Chondrocyte (in vitro differentiated cells): Measurements from ENCODE around the gene LDLRAD4. TPM values are rescaled to one million over a fixed set of nuclear protein-coding genes. Genes with fewer than 3 reads are reported as not detected.

Experiments used
- DNase-seq: peaks from one replicate; pipeline ENCODE4 v3.0.0; 2021; ENCODE audit warnings: mixed read lengths, low spot score
- H3K27ac Mint-ChIP-seq: one replicate; pipeline ENCODE4 v1.8.0; 2021; ENCODE audit warnings: mild to moderate bottlenecking, moderate library complexity, mixed read lengths; ENCODE audit not compliant: unreplicated experiment
- H3K27me3 Mint-ChIP-seq: 2 replicates; pipeline ENCODE4 v1.8.0; 2021; ENCODE audit warnings: low read depth, mixed read lengths
- H3K36me3 Mint-ChIP-seq: 2 replicates; pipeline ENCODE4 v1.8.0; 2021; ENCODE audit warnings: low read depth, mixed read lengths
- H3K4me1 Mint-ChIP-seq: 2 replicates; pipeline ENCODE4 v1.8.0; 2021; ENCODE audit warnings: low read depth, mild to moderate bottlenecking, mixed read lengths
- H3K4me3 Mint-ChIP-seq: one replicate; pipeline ENCODE4 v1.8.0; 2021; ENCODE audit warnings: mild to moderate bottlenecking, moderate library complexity, mixed read lengths; ENCODE audit not compliant: unreplicated experiment
- H3K9me3 Mint-ChIP-seq: 2 replicates; pipeline ENCODE4 v1.8.0; 2021; ENCODE audit warnings: low read depth, mixed read lengths
- CTCF ChIP-seq: fragments of 200-600 bp; sonication (generic); IDR thresholded peaks from 2 replicates; pipeline ENCODE4 v1.5.0; 2021; ENCODE audit warnings: antibody characterized with exemption, mild to moderate bottlenecking, moderate library complexity
- total RNA-seq: library from RNA; stranded (reverse); gene quantifications from 3 replicates; pipeline ENCODE4 v1.2.1, GENCODE V29; 2021

LDLRAD4 gene
- total RNA-seq, 1 donor from 2014 or later, result 80.5 TPM

GRCh38 chr18:13618760-13619438, 400.3 kb downstream of the LDLRAD4 start:
- Mint-ChIP-seq H3K4me1 (peaks cover 53% of the 10 kb centered on the region), H3K27me3 (no peaks in the 10 kb centered on the region), H3K27ac (peak overlapping the region; percentile 9), H3K36me3 (peaks cover 3% of the 10 kb centered on the region), H3K9me3 (no peaks in the 10 kb centered on the region), H3K4me3 (no peak overlapping the region)
- DNase-seq, result no peak
- TF ChIP-seq CTCF, result no peak

- Mint-ChIP-seq H3K9me3 (no peaks in the 10 kb centered on the region), H3K27me3 (no peaks in the 10 kb centered on the region), H3K4me1 (peaks cover 45% of the 10 kb centered on the region), H3K27ac (no peak overlapping the region), H3K36me3 (peaks cover 3% of the 10 kb centered on the region), H3K4me3 (no peak overlapping the region)
- no peak for DNase-seq
- TF ChIP-seq CTCF, result no peak
Observed at GRCh38 chr18:13619505-13620205, 401.1 kb downstream of the LDLRAD4 start.

GRCh38 chr18:13620206-13620672, 401.7 kb downstream of the LDLRAD4 start:
- no peak overlapping the region for H3K27ac Mint-ChIP-seq
- DNase-seq, result no peak
- H3K4me1 Mint-ChIP-seq, result peaks cover 40% of the 10 kb centered on the region
- H3K4me3 Mint-ChIP-seq, result no peak overlapping the region
- H3K27me3 Mint-ChIP-seq, result no peaks in the 10 kb centered on the region
- H3K9me3 Mint-ChIP-seq, result no peaks in the 10 kb centered on the region
- no peak for TF ChIP-seq CTCF
- peaks cover 4% of the 10 kb centered on the region for H3K36me3 Mint-ChIP-seq

- no peak for DNase-seq
- Mint-ChIP-seq H3K27ac (no peak overlapping the region), H3K4me3 (no peak overlapping the region), H3K4me1 (peaks cover 33% of the 10 kb centered on the region), H3K9me3 (no peaks in the 10 kb centered on the region), H3K27me3 (no peaks in the 10 kb centered on the region), H3K36me3 (peaks cover 4% of the 10 kb centered on the region)
- no peak for TF ChIP-seq CTCF
Observed at GRCh38 chr18:13620818-13621445, 402.4 kb downstream of the LDLRAD4 start.

GRCh38 chr18:13621446-13621849, 402.9 kb downstream of the LDLRAD4 start:
- no peak for TF ChIP-seq CTCF
- peaks cover 6% of the 10 kb centered on the region for H3K36me3 Mint-ChIP-seq
- H3K9me3 Mint-ChIP-seq, result no peaks in the 10 kb centered on the region
- H3K4me3 Mint-ChIP-seq, result no peak overlapping the region
- H3K27me3 Mint-ChIP-seq, result no peaks in the 10 kb centered on the region
- H3K4me1 Mint-ChIP-seq, result peaks cover 28% of the 10 kb centered on the region
- H3K27ac Mint-ChIP-seq, result no peak overlapping the region
- no peak for DNase-seq
